Stimulated activated naive B cell treated with anti-CD40 and anti-IgM and Interleukin-4, amounts not matched to agents 10 μg/mL and 1 μg/mL and 100 μg/mL, for 72 hours (primary cell): ENCODE data around the gene PBX3.

Experiments used
- ATAC-seq, 2 donors: fragments of 150-1000 bp; cut with Tn5 transposase; replicated peaks; 2 replicates each; pipeline ENCODE4 v1.10.0; 2021; ENCODE audit warnings: moderate library complexity in 1 of 2
- DNase-seq: peaks from one replicate; pipeline ENCODE4 v3.0.0; 2021
- H3K27ac Mint-ChIP-seq: one replicate; pipeline ENCODE4 v1.8.0; 2022; ENCODE audit warnings: mild to moderate bottlenecking, mixed read lengths
- H3K27me3 Mint-ChIP-seq, 2 donors: one replicate each; pipeline ENCODE4 v1.8.0; 2022; ENCODE audit warnings: mixed read lengths in 2 of 2
- H3K36me3 Mint-ChIP-seq, 2 donors: one replicate each; pipeline ENCODE4 v1.8.0; 2022; ENCODE audit warnings: mixed read lengths in 2 of 2, mild to moderate bottlenecking in 1 of 2
- H3K4me1 Mint-ChIP-seq, 2 donors: one replicate each; pipeline ENCODE4 v1.8.0; 2022; ENCODE audit warnings: mixed read lengths in 2 of 2, mild to moderate bottlenecking in 1 of 2
- H3K4me3 Mint-ChIP-seq, 2 donors: one replicate each; pipeline ENCODE4 v1.8.0; 2022; ENCODE audit warnings: mild to moderate bottlenecking in 2 of 2, mixed read lengths in 2 of 2, moderate library complexity in 1 of 2
- H3K9me3 Mint-ChIP-seq, 2 donors: one replicate each; pipeline ENCODE4 v1.8.0; 2022; ENCODE audit warnings: mixed read lengths in 2 of 2, mild to moderate bottlenecking in 1 of 2

The PBX3 gene

DNA sequence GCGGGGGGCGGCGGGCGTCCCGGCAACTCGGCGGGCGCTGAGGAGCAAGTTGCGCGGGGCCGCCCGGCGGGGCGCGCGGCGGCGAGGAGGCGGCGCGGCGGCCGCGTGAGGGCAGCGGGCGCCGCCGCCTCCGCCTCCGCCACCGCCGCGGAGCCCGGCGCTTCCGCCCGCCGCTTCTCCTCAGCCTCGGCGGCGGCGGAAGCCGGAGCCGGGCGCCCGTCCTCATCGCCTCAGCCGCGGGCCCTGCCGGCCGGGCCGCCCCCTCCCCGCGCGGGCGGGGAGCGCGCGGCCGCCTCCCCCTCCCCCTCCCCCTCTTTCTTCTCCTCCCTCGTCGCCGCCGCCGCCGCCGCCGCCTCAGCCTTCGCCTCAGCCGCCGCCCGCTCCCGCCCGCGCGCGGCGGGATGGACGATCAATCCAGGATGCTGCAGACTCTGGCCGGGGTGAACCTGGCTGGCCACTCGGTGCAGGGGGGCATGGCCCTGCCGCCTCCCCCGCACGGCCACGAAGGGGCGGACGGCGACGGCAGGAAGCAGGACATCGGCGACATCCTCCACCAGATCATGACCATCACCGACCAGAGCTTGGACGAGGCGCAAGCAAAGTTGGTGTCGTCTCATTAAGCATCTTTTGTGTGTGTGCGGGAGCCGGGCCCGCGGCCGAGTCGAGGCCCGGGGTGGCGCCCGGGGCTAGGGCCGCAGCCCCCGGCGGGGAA lies at the start of gene PBX3:
Gene PBX3, plus strand, starts transcription at position 321 of the 712 bp plus-strand sequence.
- Mint-ChIP-seq H3K27ac (peak within 1 kb of the TSS; percentile 99), H3K36me3 (peaks cover 9 to 19% of the 10 kb centered on the region in 2 donors), H3K4me3 (peak within 1 kb of the TSS; percentile 97 to 98), H3K4me1 (peaks cover 35 to 54% of the 10 kb centered on the region in 2 donors), H3K9me3 (no peaks in the 10 kb centered on the region), H3K27me3 (no peaks in the 10 kb centered on the region)
- DNase-seq (peak; percentile 33), ATAC-seq (peak; percentile 8 to 10)

DNA sequence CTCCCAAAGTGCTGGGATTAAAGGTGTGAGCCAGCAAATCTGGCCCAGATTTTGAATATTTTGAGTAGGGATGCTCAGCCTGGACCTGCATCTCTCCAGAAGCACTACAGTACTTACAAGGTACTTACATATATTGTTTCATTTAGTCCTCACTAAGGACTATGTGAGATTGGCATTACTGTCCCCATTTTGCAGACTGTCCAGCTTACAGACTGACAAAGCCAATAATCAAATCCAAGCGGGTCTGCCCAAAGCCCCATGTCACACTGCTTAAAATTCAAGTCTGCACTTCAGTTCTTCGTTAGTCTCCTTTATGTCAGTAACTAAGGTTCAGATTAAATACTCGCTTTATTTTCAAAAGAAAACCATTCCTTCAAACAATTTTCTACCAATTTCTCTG lies 47.3 kb upstream of the PBX3 start:
- Mint-ChIP-seq H3K27me3 (no peaks in the 10 kb centered on the region), H3K4me1 (peaks cover 31 to 84% of the 10 kb centered on the region in 2 donors), H3K9me3 (no peaks in the 10 kb centered on the region), H3K4me3 (no peak overlapping the region), H3K36me3 (peaks cover 12 to 28% of the 10 kb centered on the region in 2 donors), H3K27ac (no peak overlapping the region)
- ATAC-seq: no peak
- DNase-seq: no peak

DNA sequence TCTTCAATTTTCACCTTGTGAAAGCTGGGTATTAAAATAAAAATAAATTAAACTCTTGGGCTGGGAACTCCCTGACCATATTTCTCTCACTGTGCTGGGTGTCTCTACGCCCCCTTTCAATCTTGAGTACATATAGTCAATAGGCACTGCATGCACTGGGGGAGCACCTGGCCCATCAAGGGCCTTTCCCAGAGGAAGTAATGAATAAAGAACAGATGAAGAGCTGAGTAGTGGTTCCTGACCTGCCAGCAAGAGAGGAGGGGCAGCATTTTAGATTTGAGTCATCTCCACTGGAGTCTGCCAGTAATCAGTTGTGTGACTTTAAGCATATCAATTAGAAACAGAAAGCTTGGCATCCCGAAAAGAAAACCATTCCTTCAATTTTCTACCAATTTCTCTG lies 46.4 kb upstream of the PBX3 start:
- peaks cover 10 to 34% of the 10 kb centered on the region in 2 donors for H3K36me3 Mint-ChIP-seq
- peak overlapping the region in 1 of 2 donors; percentile 36 for H3K4me3 Mint-ChIP-seq
- no peaks in the 10 kb centered on the region for H3K27me3 Mint-ChIP-seq
- ATAC-seq (peak; percentile 100), DNase-seq (peak; percentile 72)
- no peaks in the 10 kb centered on the region for H3K9me3 Mint-ChIP-seq
- H3K27ac Mint-ChIP-seq: peak overlapping the region; percentile 9
- peaks cover 39 to 88% of the 10 kb centered on the region in 2 donors for H3K4me1 Mint-ChIP-seq

DNA sequence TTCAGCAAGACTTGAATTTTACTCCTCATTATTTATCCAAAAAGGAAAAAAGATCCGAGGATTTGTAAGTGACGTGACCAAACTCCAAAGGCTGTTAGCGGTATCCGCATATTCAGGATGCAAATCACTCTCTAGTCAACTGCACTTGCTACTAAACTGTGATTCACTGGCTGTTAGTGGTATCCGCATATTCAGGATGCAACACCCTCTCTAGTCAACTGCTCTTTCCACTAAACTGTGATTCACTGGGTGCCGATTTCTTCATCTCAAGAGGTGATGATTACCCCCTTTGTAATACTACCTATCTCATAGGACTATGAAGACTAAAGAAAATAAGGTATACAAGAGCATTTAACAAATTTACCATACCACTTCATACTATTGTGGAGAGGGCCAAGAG lies 45.8 kb upstream of the PBX3 start:
- ATAC-seq: peak in 1 of 2 donors; percentile 20
- H3K27ac Mint-ChIP-seq: peak overlapping the region; percentile 9
- peaks cover 37 to 88% of the 10 kb centered on the region in 2 donors for H3K4me1 Mint-ChIP-seq

DNA sequence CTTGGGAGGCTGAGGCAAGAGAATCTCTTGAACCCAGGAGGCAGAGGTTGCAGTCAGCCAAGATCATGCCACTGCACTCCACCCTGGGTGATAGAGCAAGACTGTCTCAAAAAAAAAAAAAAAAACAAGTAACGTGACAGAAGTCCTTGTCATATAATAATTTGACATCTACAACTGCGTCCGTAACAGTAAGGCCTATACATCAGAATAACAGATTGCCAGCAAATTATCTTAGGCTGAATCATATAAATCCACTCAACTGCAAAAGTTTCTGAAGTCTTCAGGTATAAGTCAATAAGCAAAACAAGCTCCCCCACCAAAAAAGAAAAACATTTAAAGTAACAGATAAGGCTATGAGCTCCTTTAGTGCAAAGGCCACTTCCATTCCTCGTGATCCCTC lies 43.5 kb upstream of the PBX3 start:
- Mint-ChIP-seq H3K4me1 (peaks cover 38 to 80% of the 10 kb centered on the region in 2 donors), H3K27ac (no peak overlapping the region), H3K27me3 (no peaks in the 10 kb centered on the region), H3K9me3 (no peaks in the 10 kb centered on the region), H3K36me3 (peaks cover 9 to 27% of the 10 kb centered on the region in 2 donors), H3K4me3 (no peak overlapping the region)
- DNase-seq: no peak
- ATAC-seq: no peak

More for the DNA sequence above, 45.8 kb upstream of the PBX3 start:
- no peak for DNase-seq
- H3K27me3 Mint-ChIP-seq: no peaks in the 10 kb centered on the region
- H3K36me3 Mint-ChIP-seq: peaks cover 7 to 33% of the 10 kb centered on the region in 2 donors
- H3K4me3 Mint-ChIP-seq: peak overlapping the region in 1 of 2 donors; percentile 36
- no peaks in the 10 kb centered on the region for H3K9me3 Mint-ChIP-seq

DNA sequence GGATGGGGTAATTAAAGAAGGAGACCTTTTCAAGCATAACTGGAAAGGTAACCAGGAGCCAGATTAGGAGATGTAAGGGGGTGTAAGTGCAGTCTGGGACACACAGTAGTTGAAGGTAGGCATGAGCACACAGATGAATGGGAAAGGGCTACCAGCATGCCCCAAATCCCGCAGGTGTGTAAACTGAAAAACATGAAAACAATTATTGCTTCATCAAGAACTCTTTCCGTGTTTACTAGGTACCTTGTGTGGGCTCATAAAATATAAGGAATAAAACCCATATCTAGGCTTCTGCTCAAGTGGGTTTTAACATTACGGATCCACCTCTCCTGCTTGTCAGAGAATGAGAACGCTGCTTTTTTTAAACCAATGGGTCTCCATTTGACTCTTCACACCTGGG lies 41.3 kb upstream of the PBX3 start:
- H3K36me3 Mint-ChIP-seq: peaks cover 9 to 24% of the 10 kb centered on the region in 2 donors
- no peaks in the 10 kb centered on the region for H3K27me3 Mint-ChIP-seq
- peak overlapping the region; percentile 90 to 95 for H3K4me3 Mint-ChIP-seq
- H3K4me1 Mint-ChIP-seq: peaks cover 36 to 58% of the 10 kb centered on the region in 2 donors
- ATAC-seq (no peak), DNase-seq (no peak)
- H3K27ac Mint-ChIP-seq: peak overlapping the region; percentile 95
- H3K9me3 Mint-ChIP-seq: no peaks in the 10 kb centered on the region

DNA sequence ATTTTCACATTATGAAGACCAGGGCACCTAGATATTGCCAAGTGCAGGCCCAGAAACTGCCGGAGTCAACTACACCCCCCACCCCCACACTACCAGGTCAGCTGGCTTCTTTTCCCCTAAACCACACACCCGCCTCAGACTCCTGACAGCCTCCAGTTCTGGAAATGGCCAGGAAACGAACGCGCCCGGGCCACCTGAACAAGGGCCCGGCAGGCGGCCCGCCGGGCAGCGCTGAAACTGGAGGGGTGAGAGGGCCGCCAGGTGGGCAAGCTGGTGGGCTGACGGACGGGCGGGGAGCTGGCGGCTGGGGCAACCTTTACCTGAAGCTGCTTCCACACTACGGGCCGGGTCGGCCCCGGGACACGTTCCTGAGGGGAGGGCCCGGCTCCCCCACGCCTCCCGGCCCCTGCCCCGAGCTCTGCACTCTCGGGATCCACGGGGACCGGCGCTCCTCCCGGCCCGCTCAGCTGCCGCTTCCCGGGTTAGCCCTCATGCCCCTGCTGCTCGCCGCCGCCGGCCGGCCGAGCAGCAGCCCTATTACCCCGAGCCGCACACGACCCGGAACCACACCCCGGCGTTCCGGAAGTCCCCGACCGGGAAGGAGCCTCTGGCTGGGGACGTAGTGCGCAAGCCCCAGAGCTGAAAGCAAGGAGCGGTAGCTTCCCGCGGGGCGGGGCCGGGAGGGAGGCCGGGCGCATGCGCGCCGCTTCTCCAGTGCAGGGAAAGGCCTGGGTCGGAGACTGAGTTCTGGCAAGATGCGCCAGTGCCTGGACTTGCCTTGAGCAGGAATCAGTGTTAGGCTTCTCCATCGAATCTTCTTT lies 40.3 kb upstream of the PBX3 start, which contains the start of gene MAPKAP1:
Gene MAPKAP1, minus strand, starts transcription at position 558 of the 821 bp plus-strand sequence. CDS start 34,634 bp downstream, outside the sequence.
- Mint-ChIP-seq H3K27ac (peak within 1 kb of the TSS; percentile 95), H3K9me3 (no peaks in the 10 kb centered on the region), H3K4me1 (peaks cover 30 to 48% of the 10 kb centered on the region in 2 donors), H3K4me3 (peak within 1 kb of the TSS; percentile 90 to 95), H3K27me3 (no peaks in the 10 kb centered on the region), H3K36me3 (peaks cover 9 to 24% of the 10 kb centered on the region in 2 donors)
- peak; percentile 99 to 100 for ATAC-seq
- DNase-seq: peak; percentile 92

DNA sequence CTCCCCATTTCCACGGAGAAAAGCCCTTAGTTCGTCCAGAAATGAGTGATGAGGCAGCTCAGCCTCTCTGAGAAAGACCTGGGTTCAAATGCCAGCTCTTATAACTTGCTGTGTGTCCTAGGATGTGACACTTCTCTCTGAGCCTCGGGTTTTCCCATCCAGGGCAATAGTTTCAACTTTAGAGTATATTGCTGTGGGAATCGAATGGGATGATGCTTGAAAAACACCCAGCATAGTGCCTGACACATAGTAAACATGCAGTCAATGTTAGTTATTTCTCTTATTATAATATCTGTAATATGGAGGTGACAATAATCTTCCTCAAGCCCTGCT lies 39.7 kb upstream of the PBX3 start:
- H3K4me1 Mint-ChIP-seq: peaks cover 30 to 43% of the 10 kb centered on the region in 2 donors
- peak overlapping the region; percentile 95 for H3K27ac Mint-ChIP-seq
- H3K4me3 Mint-ChIP-seq: peak overlapping the region; percentile 90 to 95
- peaks cover 9 to 24% of the 10 kb centered on the region in 2 donors for H3K36me3 Mint-ChIP-seq
- no peaks in the 10 kb centered on the region for H3K9me3 Mint-ChIP-seq
- no peaks in the 10 kb centered on the region for H3K27me3 Mint-ChIP-seq
- no peak for ATAC-seq
- DNase-seq: no peak

DNA sequence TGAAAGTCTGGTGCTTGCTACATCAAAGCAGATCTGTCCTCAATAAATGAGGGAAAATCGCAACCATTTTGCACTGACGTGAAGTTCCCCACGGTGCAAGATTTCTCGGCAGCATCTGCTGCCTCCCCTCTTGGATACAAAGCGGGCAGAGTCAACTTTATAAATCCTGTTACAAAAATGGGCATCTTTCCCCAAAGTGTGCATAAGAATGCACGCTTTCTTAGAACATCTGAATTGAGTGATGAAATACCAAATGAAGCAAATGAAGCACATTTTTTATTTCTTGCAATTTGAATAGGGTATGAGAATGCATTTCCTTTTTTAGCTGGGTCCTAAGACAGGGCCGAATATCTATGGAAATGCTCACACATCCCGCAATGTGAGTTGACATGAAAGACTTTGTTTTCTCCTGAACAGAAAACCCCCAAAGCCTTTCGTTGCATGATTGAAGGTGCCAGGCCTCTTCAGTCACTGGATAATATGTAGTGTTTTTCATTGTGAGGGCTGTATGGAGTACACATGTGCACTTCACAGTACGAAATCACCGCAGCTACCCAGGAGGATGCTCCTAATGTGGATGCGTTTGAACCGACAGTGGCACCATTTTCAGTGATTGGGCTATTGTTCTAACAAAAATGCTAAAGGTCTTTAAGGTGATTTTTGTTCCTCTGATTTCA lies 20.6 kb upstream of the PBX3 start:
- ATAC-seq: no peak
- peaks cover 0 to 6% of the 10 kb centered on the region in 2 donors for H3K4me1 Mint-ChIP-seq
- H3K36me3 Mint-ChIP-seq: no peaks in the 10 kb centered on the region
- no peaks in the 10 kb centered on the region for H3K9me3 Mint-ChIP-seq
- no peak for DNase-seq
- H3K4me3 Mint-ChIP-seq: no peak overlapping the region
- no peaks in the 10 kb centered on the region for H3K27me3 Mint-ChIP-seq
- H3K27ac Mint-ChIP-seq: no peak overlapping the region

DNA sequence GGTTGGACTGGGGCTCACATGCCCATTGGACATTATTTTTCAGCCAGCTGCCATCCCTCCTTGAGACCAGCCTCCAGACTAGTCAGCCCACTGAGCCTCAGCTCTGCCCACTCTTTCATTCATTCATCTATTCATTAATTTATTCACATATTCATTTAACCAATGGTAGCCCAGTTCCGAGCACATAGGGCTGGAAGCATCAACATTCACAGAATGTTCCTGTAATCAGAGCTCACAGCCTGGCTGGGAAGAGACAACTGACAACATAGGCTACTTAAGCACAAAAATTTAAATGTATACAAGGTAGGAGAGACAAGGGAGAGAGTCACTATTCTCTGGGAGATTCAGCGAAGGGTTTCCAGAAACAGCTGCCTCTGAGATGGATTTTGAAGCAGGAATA lies 17.0 kb upstream of the PBX3 start:
- Mint-ChIP-seq H3K27ac (no peak overlapping the region), H3K4me1 (peaks cover 0 to 6% of the 10 kb centered on the region in 2 donors), H3K27me3 (no peaks in the 10 kb centered on the region), H3K9me3 (no peaks in the 10 kb centered on the region), H3K36me3 (no peaks in the 10 kb centered on the region), H3K4me3 (no peak overlapping the region)
- ATAC-seq (no peak), DNase-seq (no peak)

DNA sequence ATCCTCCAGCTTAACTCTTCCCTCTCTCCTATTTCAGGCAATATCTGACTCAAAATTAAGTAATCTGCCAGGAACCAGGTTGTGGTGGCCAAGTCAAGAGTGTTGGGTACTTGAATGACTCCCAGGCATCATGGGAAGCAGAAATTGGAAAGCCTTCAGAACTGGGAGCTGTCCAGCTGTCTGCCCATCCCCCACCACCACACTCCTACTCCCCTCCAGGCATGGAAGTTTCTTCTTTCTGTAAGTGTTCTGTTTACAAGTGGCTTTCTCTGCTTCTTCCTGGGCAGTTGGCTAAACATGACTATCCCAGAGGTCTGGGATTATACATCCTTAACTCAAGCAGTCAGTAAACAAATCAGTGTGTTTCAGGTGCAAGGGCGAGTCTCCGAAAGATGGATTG lies 14.6 kb upstream of the PBX3 start:
- Mint-ChIP-seq H3K27ac (no peak overlapping the region), H3K4me3 (no peak overlapping the region), H3K27me3 (no peaks in the 10 kb centered on the region), H3K4me1 (peaks cover 0 to 6% of the 10 kb centered on the region in 2 donors), H3K36me3 (no peaks in the 10 kb centered on the region), H3K9me3 (no peaks in the 10 kb centered on the region)
- no peak for DNase-seq
- no peak for ATAC-seq

DNA sequence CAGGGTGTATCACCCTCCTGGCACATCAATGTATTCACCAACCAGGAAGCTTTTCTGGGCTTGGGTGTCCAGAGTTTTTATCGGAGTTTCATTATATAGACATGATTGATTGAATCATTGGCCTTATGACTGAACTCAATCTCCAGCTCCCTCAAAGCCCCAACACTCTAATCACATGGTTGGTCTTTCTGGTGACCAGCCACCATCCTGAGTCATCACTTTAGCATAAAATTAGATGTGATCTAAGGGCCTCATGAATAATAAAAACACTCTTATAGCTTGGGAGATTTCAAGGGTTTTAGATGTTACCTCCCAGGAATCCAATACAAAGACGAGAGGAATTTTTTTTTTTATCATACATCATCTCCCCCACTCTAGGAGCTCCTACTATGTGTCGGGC lies 7.7 kb upstream of the PBX3 start:
- Mint-ChIP-seq H3K27me3 (no peaks in the 10 kb centered on the region), H3K27ac (no peak overlapping the region), H3K4me3 (no peak overlapping the region), H3K36me3 (no peaks in the 10 kb centered on the region), H3K4me1 (peaks cover 10% of the 10 kb centered on the region in 2 donors), H3K9me3 (no peaks in the 10 kb centered on the region)
- DNase-seq (no peak), ATAC-seq (no peak)

DNA sequence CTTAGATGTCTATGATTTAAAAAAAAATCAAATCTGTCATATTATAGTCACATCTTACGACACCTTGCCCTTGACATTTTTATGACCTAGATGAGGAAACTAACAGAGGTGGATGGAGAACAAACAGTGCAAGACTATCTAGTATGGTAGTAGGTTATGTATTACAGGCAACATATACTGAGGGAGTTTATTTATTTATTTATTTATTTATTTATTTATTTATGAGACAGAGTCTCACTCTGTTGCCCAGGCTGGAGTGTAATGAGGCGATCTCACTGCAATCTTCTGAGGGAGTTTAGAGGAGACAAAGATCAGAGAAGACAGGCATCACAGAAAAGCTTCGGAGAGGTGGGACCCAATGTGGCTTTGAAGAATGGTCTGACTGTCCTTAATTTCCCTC lies 4.5 kb upstream of the PBX3 start:
- Mint-ChIP-seq H3K27me3 (no peaks in the 10 kb centered on the region), H3K9me3 (no peaks in the 10 kb centered on the region), H3K4me3 (no peak overlapping the region), H3K4me1 (peaks cover 23 to 27% of the 10 kb centered on the region in 2 donors), H3K27ac (no peak overlapping the region), H3K36me3 (no peaks in the 10 kb centered on the region)
- DNase-seq (no peak), ATAC-seq (no peak)
